Measurements from ENCODE around the gene MRPL18.

DNA sequence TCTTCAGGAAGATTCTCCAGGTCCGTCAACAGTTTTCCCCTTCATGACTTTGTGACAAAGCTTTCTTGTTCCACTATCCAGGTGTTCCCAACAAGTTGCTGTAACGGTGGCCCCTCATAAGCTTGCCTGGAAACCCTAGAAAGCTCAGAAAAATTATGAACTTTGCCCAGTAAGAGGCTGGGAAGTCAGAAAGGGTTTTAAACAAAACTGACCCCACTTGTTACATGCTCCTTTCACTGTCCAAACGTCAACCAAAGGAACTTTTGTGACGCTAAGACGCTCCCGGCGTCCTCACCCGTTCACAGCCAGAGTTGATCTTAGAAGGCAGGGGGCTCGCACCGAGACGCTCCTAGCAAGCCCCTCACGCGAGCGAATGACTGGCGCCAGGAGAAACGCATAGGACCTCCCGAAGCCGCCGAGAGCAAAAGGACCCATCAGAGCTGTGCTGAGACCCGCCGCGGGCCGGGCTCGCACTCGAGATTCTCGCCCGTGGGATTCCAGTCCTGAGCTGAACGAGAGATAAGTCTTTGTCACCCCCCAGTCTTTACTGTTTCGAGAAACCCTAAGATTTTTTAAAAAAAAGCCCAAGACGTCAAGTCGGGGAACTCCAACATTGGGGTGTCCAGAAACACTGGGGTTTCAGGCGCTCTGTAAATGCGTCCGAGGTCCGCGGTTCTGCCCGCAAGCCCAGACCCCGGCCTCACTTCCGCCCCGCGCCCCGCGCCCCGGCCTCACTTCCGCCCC is 29.0 kb upstream of the MRPL18 start:
- TF ChIP-seq, protein P1, sequence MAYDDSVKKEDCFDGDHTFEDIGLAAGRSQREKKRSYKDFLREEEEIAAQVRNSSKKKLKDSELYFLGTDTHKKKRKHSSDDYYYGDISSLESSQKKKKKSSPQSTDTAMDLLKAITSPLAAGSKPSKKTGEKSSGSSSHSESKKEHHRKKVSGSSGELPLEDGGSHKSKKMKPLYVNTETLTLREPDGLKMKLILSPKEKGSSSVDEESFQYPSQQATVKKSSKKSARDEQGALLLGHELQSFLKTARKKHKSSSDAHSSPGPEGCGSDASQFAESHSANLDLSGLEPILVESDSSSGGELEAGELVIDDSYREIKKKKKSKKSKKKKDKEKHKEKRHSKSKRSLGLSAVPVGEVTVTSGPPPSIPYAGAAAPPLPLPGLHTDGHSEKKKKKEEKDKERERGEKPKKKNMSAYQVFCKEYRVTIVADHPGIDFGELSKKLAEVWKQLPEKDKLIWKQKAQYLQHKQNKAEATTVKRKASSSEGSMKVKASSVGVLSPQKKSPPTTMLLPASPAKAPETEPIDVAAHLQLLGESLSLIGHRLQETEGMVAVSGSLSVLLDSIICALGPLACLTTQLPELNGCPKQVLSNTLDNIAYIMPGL (CRISPR knock-in tag; IDR thresholded peaks at IDR 0.05): no peak
- TF ChIP-seq IRF2 (CRISPR knock-in tag; IDR thresholded peaks at IDR 0.05; ENCODE audit: borderline replicate concordance, low read depth): no peak
